H1 (cell line): ENCODE measurements around the gene DLG5. TPM values are rescaled to one million over a fixed set of nuclear protein-coding genes. Genes with fewer than 3 reads are reported as not detected.

Source experiments
- CTCF ChIA-PET: fragments of 300-600 bp; sonication (Branson Sonifier 250); formaldehyde crosslinking; loops from one replicate; lab custom pipeline; 2021; ENCODE audit not compliant: partially characterized antibody; lab: Charles Lee
- POLR2A ChIA-PET: fragments of 300-600 bp; sonication (Branson Sonifier 250); formaldehyde crosslinking; loops from one replicate; lab custom pipeline; 2021; ENCODE audit warnings: inconsistent platforms; ENCODE audit not compliant: partially characterized antibody; lab: Charles Lee
- DNase-seq, 2 experiments: peaks; one replicate each; pipeline versions ENCODE4 v3.0.0 to v3.0.0-alpha.2; 2010 to 2022; ENCODE audit warnings: low spot score in 2 of 2, low read depth in 1 of 2, mixed read lengths in 1 of 2
- FAIRE-seq: peaks from 2 replicates; lab custom pipeline; 2011; peaks lifted over from hg19 to GRCh38; lab: Jason Lieb, UNC
- H2AFZ ChIP-seq: 2 replicates; pipeline ENCODE4 v1.8.1; 2012; ENCODE audit warnings: low read length, inconsistent platforms
- H2AK5ac ChIP-seq: 2 replicates; pipeline ENCODE4 v1.6.1; 2013; ENCODE audit warnings: low read depth, low read length
- H2BK120ac ChIP-seq: replicated peaks from 2 replicates; pipeline ENCODE3; 2013; ENCODE audit warnings: low read depth, low read length, inconsistent platforms
- H2BK12ac ChIP-seq: 2 replicates; pipeline ENCODE4 v1.6.1; 2013; ENCODE audit warnings: low read depth, low read length
- H2BK15ac ChIP-seq: 2 replicates; pipeline ENCODE4 v1.6.1; 2013; ENCODE audit warnings: low read length
- H2BK20ac ChIP-seq: 2 replicates; pipeline ENCODE4 v1.6.1; 2013; ENCODE audit warnings: low read length
- H2BK5ac ChIP-seq: 2 replicates; pipeline ENCODE4 v1.6.1; 2013; ENCODE audit warnings: low read depth, low read length
- H3K14ac ChIP-seq: 2 replicates; pipeline ENCODE4 v1.6.1; 2013; ENCODE audit warnings: inconsistent platforms; ENCODE audit not compliant: insufficient read length
- H3K18ac ChIP-seq: 2 replicates; pipeline ENCODE4 v1.6.1; 2013; ENCODE audit warnings: low read length; ENCODE audit errors: extremely low read depth
- H3K23ac ChIP-seq: 2 replicates; pipeline ENCODE4 v1.6.1; 2013; ENCODE audit warnings: inconsistent platforms; ENCODE audit not compliant: insufficient read length
- H3K23me2 ChIP-seq: 2 replicates; pipeline ENCODE4 v1.6.1; 2013; ENCODE audit warnings: low read depth, low read length
- H3K27ac ChIP-seq: 2 replicates; pipeline ENCODE4 v1.6.1; 2011; ENCODE audit warnings: low read depth, low read length, inconsistent platforms
- H3K27me3 ChIP-seq, 4 experiments: replicated peaks in 1 of 4; 1 replicate in 1 of 4; 2 replicates in 3 of 4; pipeline versions ENCODE4 v1.6.1 to v1.8.1; 2011 to 2013; ENCODE audit warnings: low read length in 3 of 4, mild to moderate bottlenecking in 3 of 4, inconsistent platforms in 2 of 4, mixed read lengths in 2 of 4, moderate library complexity in 1 of 4; ENCODE audit not compliant: control insufficient read depth in 3 of 4, insufficient read depth in 3 of 4; ENCODE audit errors: extremely low read depth in 1 of 4
- H3K36me3 ChIP-seq, 4 experiments: 2 replicates each; pipeline versions ENCODE4 v1.6.1 to v1.8.1; 2011 to 2013; ENCODE audit warnings: mild to moderate bottlenecking in 4 of 4, low read length in 3 of 4, moderate library complexity in 2 of 4, control low read depth in 1 of 4, inconsistent platforms in 1 of 4; ENCODE audit not compliant: insufficient read depth in 4 of 4, control insufficient read depth in 2 of 4
- H3K4ac ChIP-seq: replicated peaks from 2 replicates; pipeline ENCODE3; 2013; ENCODE audit warnings: low read length, low read depth, mixed read lengths, inconsistent platforms; ENCODE audit not compliant: insufficient read length
- H3K4me1 ChIP-seq, 4 experiments: replicated peaks in 1 of 4; 1 replicate in 1 of 4; 2 replicates in 3 of 4; pipeline versions ENCODE4 v1.6.1 to v1.8.1; 2011 to 2013; ENCODE audit warnings: low read length in 3 of 4, inconsistent platforms in 2 of 4, mixed read lengths in 1 of 4; ENCODE audit not compliant: insufficient read depth in 4 of 4, control insufficient read depth in 3 of 4
- H3K4me2 ChIP-seq, 2 experiments: 2 replicates each; pipeline versions ENCODE4 v1.6.1 to v1.8.1; 2011 to 2013; ENCODE audit warnings: low read depth in 2 of 2, low read length in 2 of 2, control low read depth in 1 of 2, inconsistent platforms in 1 of 2, mild to moderate bottlenecking in 1 of 2; ENCODE audit not compliant: insufficient read depth in 1 of 2
- H3K4me3 ChIP-seq, 4 experiments: fragments of 200-600, 300-600 bp in 1 of 4; sonication (generic), shearing (Covaris generic), sonication (Bioruptor Twin) in 1 of 4; 2 replicates each; pipeline versions ENCODE4 v1.5.1 to v1.8.1; 2011 to 2016; ENCODE audit warnings: low read length in 4 of 4, low read depth in 3 of 4, control low read depth in 2 of 4, inconsistent platforms in 2 of 4, mild to moderate bottlenecking in 2 of 4, mixed read lengths in 1 of 4, moderate library complexity in 1 of 4; ENCODE audit not compliant: insufficient read depth in 2 of 4; ENCODE audit errors: extremely low read depth in 1 of 4
- H3K56ac ChIP-seq: replicated peaks from 2 replicates; pipeline ENCODE3; 2013; ENCODE audit warnings: low read depth, mild to moderate bottlenecking, mixed read lengths, low read length, inconsistent platforms; ENCODE audit not compliant: insufficient read length
- H3K79me1 ChIP-seq: 2 replicates; pipeline ENCODE4 v1.6.1; 2013; ENCODE audit warnings: low read depth, low read length, control low read depth
- H3K79me2 ChIP-seq, 2 experiments: 2 replicates each; pipeline versions ENCODE4 v1.6.1 to v1.8.1; 2012 to 2013; ENCODE audit warnings: low read length in 2 of 2, mild to moderate bottlenecking in 2 of 2, inconsistent platforms in 1 of 2; ENCODE audit not compliant: insufficient read depth in 2 of 2, control insufficient read depth in 1 of 2
- H3K9ac ChIP-seq, 4 experiments: replicated peaks in 1 of 4; 1 replicate in 1 of 4; 2 replicates in 3 of 4; pipeline versions ENCODE4 v1.6.1 to v1.8.1; 2011 to 2013; ENCODE audit warnings: low read depth in 3 of 4, low read length in 3 of 4, control low read depth in 2 of 4, mild to moderate bottlenecking in 2 of 4, moderate library complexity in 2 of 4, inconsistent platforms in 1 of 4; ENCODE audit errors: extremely low read depth in 1 of 4
- H3K9me3 ChIP-seq, 2 experiments: 2 replicates each; pipeline versions ENCODE4 v1.6.1 to v1.8.1; 2012 to 2013; ENCODE audit warnings: mild to moderate bottlenecking in 2 of 2, moderate library complexity in 2 of 2, control low read depth in 1 of 2, inconsistent platforms in 1 of 2, low read depth in 1 of 2, low read length in 1 of 2, mixed read lengths in 1 of 2; ENCODE audit not compliant: insufficient read depth in 2 of 2
- H4K20me1 ChIP-seq, 2 experiments: replicated peaks in 1 of 2; 2 replicates each; pipeline versions ENCODE3 to v1.8.1; 2011 to 2013; ENCODE audit warnings: inconsistent platforms in 2 of 2, low read length in 2 of 2, mild to moderate bottlenecking in 1 of 2; ENCODE audit not compliant: insufficient read depth in 2 of 2, control insufficient read depth in 1 of 2
- H4K5ac ChIP-seq: 2 replicates; pipeline ENCODE4 v1.6.1; 2013; ENCODE audit warnings: low read length, low read depth, mixed read lengths, inconsistent platforms; ENCODE audit not compliant: insufficient read length
- H4K8ac ChIP-seq: 2 replicates; pipeline ENCODE4 v1.8.0; 2013; ENCODE audit warnings: mild to moderate bottlenecking, moderate library complexity, low read length, inconsistent platforms; ENCODE audit not compliant: insufficient read depth; ENCODE audit errors: extremely low read depth
- H4K91ac ChIP-seq: replicated peaks from 2 replicates; pipeline ENCODE3; 2013; ENCODE audit warnings: low read length, mixed read lengths, inconsistent platforms; ENCODE audit not compliant: insufficient read length
- FOSL1 ChIP-seq: IDR thresholded peaks from 2 replicates; pipeline ENCODE4 v1.6.1; 2011; ENCODE audit warnings: mild to moderate bottlenecking, low read depth, low read length, moderate library complexity; ENCODE audit not compliant: insufficient read depth
- GTF2F1 ChIP-seq: IDR thresholded peaks from 2 replicates; pipeline ENCODE4 v1.6.1; 2012; ENCODE audit warnings: low read depth, low read length, improper control_type of control experiment, borderline replicate concordance
- HDAC6 ChIP-seq: IDR thresholded peaks from one replicate; pipeline ENCODE4 v1.7.1; 2012; ENCODE audit warnings: low read depth, mild to moderate bottlenecking, inconsistent platforms, low read length, moderate library complexity
- MAX ChIP-seq: IDR thresholded peaks from 2 replicates; pipeline ENCODE4 v1.6.1; 2012; ENCODE audit warnings: inconsistent platforms
- SIX5 ChIP-seq: IDR thresholded peaks from 2 replicates; pipeline ENCODE4 v1.6.1; 2011; ENCODE audit warnings: mild to moderate bottlenecking, low read depth, low read length
- SP1 ChIP-seq: IDR thresholded peaks from 2 replicates; pipeline ENCODE4 v1.6.1; 2011; ENCODE audit warnings: low read depth, low read length
- SRF ChIP-seq: IDR thresholded peaks from 2 replicates; pipeline ENCODE4 v1.6.1; 2011; ENCODE audit warnings: mild to moderate bottlenecking, low read depth, low read length, moderate library complexity
- WGBS, 2 experiments: shearing (Covaris generic) in 1 of 2; methylation state at CpG; one replicate each; pipeline versions ENCODE4 v1.1.6 to v1.1.7; 2013 to 2015; ENCODE audit warnings: low lambda C conversion rate in 2 of 2, mixed read lengths in 2 of 2, inconsistent platforms in 1 of 2, low coverage in 1 of 2, missing lambda C conversion rate in 1 of 2; ENCODE audit not compliant: insufficient replicate concordance in 2 of 2, insufficient coverage in 1 of 2, insufficient read length in 1 of 2; ENCODE audit errors: extremely low coverage in 1 of 2, missing lambda C conversion rate in 1 of 2; 5-methylcytosine and 5-hydroxymethylcytosine counted together
- polyA plus RNA-seq, 7 experiments: library from polyadenylated mRNA; depleted of rRNA in 3 of 7; stranded (reverse) in 5 of 7; unstranded in 2 of 7; fragments of >200 nt in 5 of 7; fragments of 200-250 nt in 2 of 7; gene quantifications; 1 replicate in 5 of 7; 2 replicates in 1 of 7; 4 replicates in 1 of 7; pipeline versions ENCODE4 v1.2.1 to v1.2.3, GENCODE V29; 2011 to 2013; ENCODE audit warnings: missing spikeins in 2 of 7, mixed read lengths in 2 of 7
- total RNA-seq: library from RNA; stranded (reverse); fragmentation: NEBNext Ultra II Directional; extraction: Animal tissue kit (Norgen Biotek cat#: 25700); gene quantifications from 2 replicates; pipeline ENCODE4 v1.2.1, GENCODE V29; 2021
- TF ChIP-seq, protein P1 (sequence below): IDR thresholded peaks from 2 replicates; pipeline ENCODE4 v1.6.1; 2012; ENCODE audit warnings: inconsistent platforms
- TF ChIP-seq, protein P2 (sequence below): IDR thresholded peaks from 2 replicates; pipeline ENCODE4 v1.6.1; 2012; ENCODE audit warnings: low read length, inconsistent platforms
- TF ChIP-seq, protein P3 (sequence below): IDR thresholded peaks from 2 replicates; pipeline ENCODE4 v1.6.1; 2011; ENCODE audit warnings: low read length, improper control_type of control experiment

Gene DLG5
- total and polyA plus RNA-seq, 2 of the 8 experiments (the other 6 are each of a cell fraction or from before 2014, with no cell fraction given) = 15.6 to 71.4 TPM

DNA sequence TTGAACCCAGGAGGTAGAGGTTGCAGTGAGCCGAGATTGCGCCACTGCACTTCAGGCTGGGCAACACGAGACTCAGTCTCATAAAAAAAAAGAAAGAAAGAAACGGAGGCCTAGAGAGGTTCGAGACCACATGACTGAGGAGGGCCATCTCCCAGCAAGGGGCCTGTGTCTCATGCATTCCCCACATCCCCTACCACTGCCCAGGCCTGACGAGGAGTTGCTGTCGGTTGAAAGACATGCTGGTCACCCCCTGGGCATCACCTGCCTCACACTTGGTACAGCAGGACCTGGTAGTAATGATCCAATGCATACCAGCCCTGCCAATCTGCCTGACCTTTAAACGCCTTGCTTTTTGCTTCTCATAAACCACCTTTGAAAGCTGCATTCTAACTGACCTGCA lies 85.9 kb downstream of the DLG5 start:
- no peak overlapping the region for H2BK15ac ChIP-seq
- no peaks in the 10 kb centered on the region for H3K79me1 ChIP-seq
- H3K23ac ChIP-seq = no peak overlapping the region
- no peak overlapping the region for H2BK120ac ChIP-seq
- H3K79me2 ChIP-seq = no peaks in the 10 kb centered on the region
- no peak overlapping the region for H2AK5ac ChIP-seq
- H3K14ac ChIP-seq = no peak overlapping the region
- no peak for DNase-seq
- H3K18ac ChIP-seq = no peak overlapping the region
- CTCF ChIA-PET = interaction anchor here (1.0 to 1.7 kb wide), 7 partner anchors 12 to 134 kb away, joined by 3 to 4 read pairs (median 3); no protein-coding TSS in a partner anchor
- no peak for FAIRE-seq
- H3K4me2 ChIP-seq = no peak overlapping the region
- H3K9ac ChIP-seq = no peak overlapping the region
- no peak overlapping the region for H3K56ac ChIP-seq
- H4K91ac ChIP-seq = no peak overlapping the region
- no peaks in the 10 kb centered on the region for H3K9me3 ChIP-seq
- peaks cover 3 to 17% (median 12%) of the 10 kb centered on the region in 4 experiments for H3K36me3 ChIP-seq
- H3K4me1 ChIP-seq = peaks cover 3 to 8% (median 5%) of the 10 kb centered on the region in 4 experiments
- no peak overlapping the region for H4K8ac ChIP-seq
- WGBS, 2 experiments = 86% methylated on average over 5 of the region's 8 CpGs; no CpG with 5 or more reads in 1 of the 2 experiments
- no peak overlapping the region for H4K5ac ChIP-seq
- no peaks in the 10 kb centered on the region for H4K20me1 ChIP-seq
- no peak overlapping the region for H2AFZ ChIP-seq
- H3K23me2 ChIP-seq = no peaks in the 10 kb centered on the region
- no peak overlapping the region for H3K4me3 ChIP-seq
- no peak overlapping the region; the same call in 1 of the 2 replicates for H2BK12ac ChIP-seq
- H2BK20ac ChIP-seq = no peak overlapping the region
- H3K27ac ChIP-seq = no peak overlapping the region
- H2BK5ac ChIP-seq = no peak overlapping the region
- POLR2A ChIA-PET = no interaction called here
- no peaks in the 10 kb centered on the region for H3K27me3 ChIP-seq
- H3K4ac ChIP-seq = no peak overlapping the region
- TF ChIP-seq GTF2F1 (no peak), SP1 (no peak), SIX5 (no peak), FOSL1 (no peak), SRF (no peak), HDAC6 (no peak), MAX (no peak)
- TF ChIP-seq, protein P1, sequence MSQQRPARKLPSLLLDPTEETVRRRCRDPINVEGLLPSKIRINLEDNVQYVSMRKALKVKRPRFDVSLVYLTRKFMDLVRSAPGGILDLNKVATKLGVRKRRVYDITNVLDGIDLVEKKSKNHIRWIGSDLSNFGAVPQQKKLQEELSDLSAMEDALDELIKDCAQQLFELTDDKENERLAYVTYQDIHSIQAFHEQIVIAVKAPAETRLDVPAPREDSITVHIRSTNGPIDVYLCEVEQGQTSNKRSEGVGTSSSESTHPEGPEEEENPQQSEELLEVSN = no peak
- TF ChIP-seq, protein P2, sequence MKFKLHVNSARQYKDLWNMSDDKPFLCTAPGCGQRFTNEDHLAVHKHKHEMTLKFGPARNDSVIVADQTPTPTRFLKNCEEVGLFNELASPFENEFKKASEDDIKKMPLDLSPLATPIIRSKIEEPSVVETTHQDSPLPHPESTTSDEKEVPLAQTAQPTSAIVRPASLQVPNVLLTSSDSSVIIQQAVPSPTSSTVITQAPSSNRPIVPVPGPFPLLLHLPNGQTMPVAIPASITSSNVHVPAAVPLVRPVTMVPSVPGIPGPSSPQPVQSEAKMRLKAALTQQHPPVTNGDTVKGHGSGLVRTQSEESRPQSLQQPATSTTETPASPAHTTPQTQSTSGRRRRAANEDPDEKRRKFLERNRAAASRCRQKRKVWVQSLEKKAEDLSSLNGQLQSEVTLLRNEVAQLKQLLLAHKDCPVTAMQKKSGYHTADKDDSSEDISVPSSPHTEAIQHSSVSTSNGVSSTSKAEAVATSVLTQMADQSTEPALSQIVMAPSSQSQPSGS = no peak
- TF ChIP-seq, protein P3, sequence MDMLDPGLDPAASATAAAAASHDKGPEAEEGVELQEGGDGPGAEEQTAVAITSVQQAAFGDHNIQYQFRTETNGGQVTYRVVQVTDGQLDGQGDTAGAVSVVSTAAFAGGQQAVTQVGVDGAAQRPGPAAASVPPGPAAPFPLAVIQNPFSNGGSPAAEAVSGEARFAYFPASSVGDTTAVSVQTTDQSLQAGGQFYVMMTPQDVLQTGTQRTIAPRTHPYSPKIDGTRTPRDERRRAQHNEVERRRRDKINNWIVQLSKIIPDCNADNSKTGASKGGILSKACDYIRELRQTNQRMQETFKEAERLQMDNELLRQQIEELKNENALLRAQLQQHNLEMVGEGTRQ = no peak
